Keratinocyte (primary cell): ENCODE data around the gene ATG9B. TPM values are rescaled to one million over a fixed set of nuclear protein-coding genes. Genes with fewer than 3 reads are reported as not detected.

Source experiments
- DNase-seq: peaks from one replicate; pipeline ENCODE4 v3.0.0-alpha.2; 2011; ENCODE audit warnings: low read depth, missing footprints, low spot score
- FAIRE-seq: peaks from 2 replicates; lab custom pipeline; 2011; peaks lifted over from hg19 to GRCh38; lab: Jason Lieb, UNC
- H2AFZ ChIP-seq: 2 replicates; pipeline ENCODE4 v1.6.0; 2012; ENCODE audit warnings: low read length, control low read depth, inconsistent platforms; ENCODE audit not compliant: control insufficient read depth
- H3K27ac ChIP-seq: 2 replicates; pipeline ENCODE4 v1.5.1; 2011; ENCODE audit warnings: low read length; ENCODE audit not compliant: control insufficient read depth, insufficient read depth
- H3K27me3 ChIP-seq: 3 replicates; pipeline ENCODE4 v1.6.0; 2011; ENCODE audit warnings: low read length; ENCODE audit not compliant: control insufficient read depth, insufficient read depth; ENCODE audit errors: extremely low read depth
- H3K36me3 ChIP-seq, 2 experiments: 2 replicates in 1 of 2; 3 replicates in 1 of 2; pipeline ENCODE4 v1.5.1; 2011; ENCODE audit warnings: low read length in 2 of 2, mild to moderate bottlenecking in 1 of 2; ENCODE audit not compliant: control insufficient read depth in 2 of 2, insufficient read depth in 2 of 2; ENCODE audit errors: extremely low read depth in 1 of 2
- H3K4me1 ChIP-seq: 3 replicates; pipeline ENCODE4 v1.5.1; 2011; ENCODE audit warnings: low read length; ENCODE audit not compliant: control insufficient read depth, insufficient read depth; ENCODE audit errors: extremely low read depth
- H3K4me2 ChIP-seq: 3 replicates; pipeline ENCODE4 v1.6.0; 2011; ENCODE audit warnings: low read depth, low read length; ENCODE audit not compliant: control insufficient read depth, insufficient read depth; ENCODE audit errors: extremely low read depth
- H3K4me3 ChIP-seq, 3 experiments: fragments of 200-600 bp in 1 of 3; sonication (generic) in 1 of 3; 2 replicates in 2 of 3; 3 replicates in 1 of 3; pipeline ENCODE4 v1.5.1; 2011 to 2016; ENCODE audit warnings: low read length in 3 of 3, mild to moderate bottlenecking in 3 of 3, control low read depth in 2 of 3, inconsistent platforms in 1 of 3, low read depth in 1 of 3, mixed read lengths in 1 of 3, mixed run types in 1 of 3, moderate library complexity in 1 of 3; ENCODE audit not compliant: control insufficient read depth in 2 of 3, insufficient read depth in 2 of 3; ENCODE audit errors: extremely low read depth in 1 of 3
- H3K79me2 ChIP-seq: 2 replicates; pipeline ENCODE4 v1.6.0; 2012; ENCODE audit warnings: low read length; ENCODE audit not compliant: control insufficient read depth, insufficient read depth
- H3K9ac ChIP-seq: 3 replicates; pipeline ENCODE4 v1.6.0; 2011; ENCODE audit warnings: low read length; ENCODE audit not compliant: control insufficient read depth, insufficient read depth; ENCODE audit errors: extremely low read depth
- H3K9me1 ChIP-seq: 3 replicates; pipeline ENCODE4 v1.6.0; 2011; ENCODE audit warnings: low read length; ENCODE audit not compliant: control insufficient read depth, insufficient read depth; ENCODE audit errors: extremely low read depth
- H3K9me3 ChIP-seq: 2 replicates; pipeline ENCODE4 v1.5.1; 2012; ENCODE audit warnings: low read depth, low read length; ENCODE audit not compliant: control insufficient read depth
- H4K20me1 ChIP-seq: 3 replicates; pipeline ENCODE4 v1.6.0; 2011; ENCODE audit warnings: low read length; ENCODE audit not compliant: control insufficient read depth, insufficient read depth; ENCODE audit errors: extremely low read depth
- CTCF ChIP-seq, 3 experiments: IDR thresholded peaks in 1 of 3; conservative IDR thresholded peaks in 1 of 3; optimal IDR thresholded peaks in 1 of 3; 2 replicates in 2 of 3; 3 replicates in 1 of 3; pipeline versions ENCODE3 to v1.5.1; 2011; ENCODE audit warnings: low read length in 3 of 3, mild to moderate bottlenecking in 3 of 3, moderate library complexity in 2 of 3, control low read depth in 1 of 3, inconsistent platforms in 1 of 3; ENCODE audit not compliant: insufficient read depth in 2 of 3; ENCODE audit errors: extremely low read depth in 1 of 3
- EZH2 ChIP-seq: IDR thresholded peaks from one replicate; pipeline ENCODE4 v1.6.1; 2012; ENCODE audit warnings: inconsistent platforms, mild to moderate bottlenecking, low read length, moderate library complexity
- dilution Hi-C: fragments of 300-500 bp; cut with MboI; formaldehyde crosslinking; loops from one replicate; pipeline ENCODE4 v1.7.0; 2020; ENCODE audit warnings: low sequenced_read_pairs; ENCODE audit not compliant: extremely low pct_ligation_motif_present
- polyA plus RNA-seq, 5 experiments: library from polyadenylated mRNA; depleted of rRNA in 3 of 5; stranded (reverse) in 3 of 5; stranded (forward) in 1 of 5; unstranded in 1 of 5; fragments of >200 nt; gene quantifications; 1 replicate in 1 of 5; 2 replicates in 3 of 5; 3 replicates in 1 of 5; pipeline versions ENCODE4 v1.2.1 to v1.2.3, GENCODE V29; 2011 to 2012; ENCODE audit warnings: missing spikeins in 2 of 5, low read depth in 1 of 5, low replicate concordance in 1 of 5

ATG9B gene
- polyA plus RNA-seq, 1 donor (not counting 4 experiments of a cell fraction or from before 2014, with no cell fraction given) = 0.12 TPM

GRCh38 chr7:151007469-151007898 is 16.8 kb downstream of the ATG9B start:
- DNase-seq (no peak), FAIRE-seq (no peak)
- Histone ChIP-seq H3K79me2 (no peaks in the 10 kb centered on the region), H3K9ac (no peak overlapping the region), H4K20me1 (no peaks in the 10 kb centered on the region), H3K36me3 (no peaks in the 10 kb centered on the region), H3K27ac (no peak overlapping the region), H3K4me3 (no peak overlapping the region), H3K4me2 (no peak overlapping the region), H3K9me3 (no peaks in the 10 kb centered on the region), H3K27me3 (peaks cover 25% of the 10 kb centered on the region), H3K9me1 (no peaks in the 10 kb centered on the region), H2AFZ (no peak overlapping the region), H3K4me1 (peaks cover 4% of the 10 kb centered on the region)
- TF ChIP-seq CTCF (optimal IDR thresholded peaks at IDR 0.05 in 1 of 3, IDR thresholded peaks at IDR 0.05 in 1 of 3, conservative IDR thresholded peaks at IDR 0.05 in 1 of 3; ENCODE audit: extremely low read depth in 1 of 3, insufficient read depth in 2 of 3, low read length in 3 of 3) (no peak), EZH2 (no peak)
- dilution Hi-C loops = no loop called here

GRCh38 chr7:151006590-151007300 is 17.5 kb downstream of the ATG9B start:
- Histone ChIP-seq H3K27ac (no peak overlapping the region), H3K27me3 (peaks cover 21% of the 10 kb centered on the region), H3K4me3 (no peak overlapping the region), H3K9me1 (no peaks in the 10 kb centered on the region), H3K36me3 (no peaks in the 10 kb centered on the region), H4K20me1 (no peaks in the 10 kb centered on the region), H3K4me2 (no peak overlapping the region), H2AFZ (no peak overlapping the region), H3K9ac (no peak overlapping the region), H3K4me1 (peaks cover 8% of the 10 kb centered on the region), H3K79me2 (no peaks in the 10 kb centered on the region), H3K9me3 (no peaks in the 10 kb centered on the region)
- DNase-seq = no peak
- TF ChIP-seq CTCF (optimal IDR thresholded peaks at IDR 0.05 in 1 of 3, IDR thresholded peaks at IDR 0.05 in 1 of 3, conservative IDR thresholded peaks at IDR 0.05 in 1 of 3; ENCODE audit: extremely low read depth in 1 of 3, insufficient read depth in 2 of 3, low read length in 3 of 3) (no peak), EZH2 (no peak)
- dilution Hi-C loops = no loop called here
- FAIRE-seq = no peak
